Heart left ventricle (tissue), 13 donors: ENCODE results near the gene BBS10.

Experiments used
- CTCF ChIP-seq, 12 donors: fragments of 200-600 bp; sonication (generic) in 4 of 12; IDR thresholded peaks; one replicate each; pipeline versions ENCODE4 v1.5.0 to v1.8.0; 2018 to 2022; ENCODE audit warnings: antibody characterized with exemption in 12 of 12, mild to moderate bottlenecking in 5 of 12
- POLR2A ChIP-seq, 2 donors: fragments of 450-650 bp; IDR thresholded peaks; one replicate each; pipeline ENCODE4 v1.6.1; 2017; ENCODE audit warnings: antibody characterized with exemption in 2 of 2, mild to moderate bottlenecking in 2 of 2, moderate library complexity in 2 of 2
- donor health status: ischemic (EF 13 %, LVEDD 7.1; RV severe dilation, severe dysfunction).
- donor health status: DM: no; HTN: yes; CAD: no.
- donor health status: DM: no; HTN: no; CAD: no.
- donor health status: ischemic (EF 25% LVEDD 6.9; RV normal size, moderate dysfunction).
- donor health status: ischemic (EF 25% LVEDD 5.7; RV mildly dilated, moderate dysfunction).
- donor health status: ischemic (EF 35%, LVEDD 5.7; RV mildly dilated, moderate dysfunction).
- donor health status: nonischemic (EF 11% LVEDD 7.7; RV severe dilation, severe dysfunction).
- donor health status: DM: yes; HTN: yes; CAD: no.
- donor health status: PGD.
- donor health status: ischemic (EF 29% LVEDD 5.4; RV normal size, mild dysfunction).
- donor health status: nonischemic (EF 23%, LVEDD 6.1; RV moderate dilation, normal function).

DNA sequence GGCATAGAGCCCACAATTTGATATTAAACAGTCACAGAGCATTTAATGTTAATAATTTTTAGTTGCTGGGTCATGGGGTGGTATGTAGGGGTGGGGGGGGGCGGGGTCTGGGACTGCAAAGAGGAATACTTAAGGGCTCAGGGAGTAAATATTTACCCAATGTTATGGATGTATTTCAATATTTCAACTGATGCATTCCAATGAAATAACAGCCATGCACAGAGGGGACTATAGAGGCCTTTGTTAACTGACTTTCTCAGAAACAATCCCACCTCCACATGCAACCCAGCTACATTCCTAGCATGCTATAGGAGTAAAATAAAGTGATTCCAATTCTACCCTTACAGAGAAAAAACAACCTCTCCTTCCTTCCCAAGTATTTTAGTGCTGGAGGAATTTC, 7.9 kb upstream of the BBS10 start:
- TF ChIP-seq CTCF (IDR thresholded peaks at IDR 0.05) (no peak), POLR2A (IDR thresholded peaks at IDR 0.05) (no peak)
